Hematopoietic multipotent progenitor cell (in vitro differentiated cells): ENCODE results near the gene CEND1. TPM values are rescaled to one million over a fixed set of nuclear protein-coding genes. Genes with fewer than 3 reads are reported as not detected.

Source experiments
- DNase-seq, 3 donors: peaks; one replicate each; pipeline ENCODE4 v3.0.0-alpha.2; 2011 to 2015; ENCODE audit warnings: low read depth in 2 of 3, low spot score in 2 of 3
- total RNA-seq: library from RNA; depleted of rRNA; stranded (reverse); fragments of >200 nt; gene quantifications from one replicate; pipeline ENCODE4 v1.2.3, GENCODE V29; 2012

CEND1 gene
- total RNA-seq, 1 donor, result not detected

DNA sequence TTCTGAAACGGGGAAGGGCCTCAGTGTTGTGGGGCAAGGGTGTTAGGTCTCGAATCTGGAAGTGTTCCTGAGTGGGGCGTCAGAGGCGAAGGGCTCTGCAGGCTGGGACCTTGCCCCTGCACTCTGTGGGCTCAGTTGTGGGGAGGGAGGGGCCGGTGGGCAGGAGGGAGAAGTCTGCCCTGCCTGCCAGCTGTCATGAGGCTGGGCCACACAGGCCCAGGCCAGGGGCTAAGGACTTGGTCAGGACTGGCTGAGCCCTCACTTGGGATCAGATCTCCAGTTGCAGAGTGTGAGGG, 38.0 kb upstream of the CEND1 start, which contains the start of gene CRACR2B:
CRACR2B (plus strand) TSS at position 23 of the 296 bp plus-strand sequence. CDS start 689 bp downstream, outside the sequence.
- DNase-seq, result no peak

DNA sequence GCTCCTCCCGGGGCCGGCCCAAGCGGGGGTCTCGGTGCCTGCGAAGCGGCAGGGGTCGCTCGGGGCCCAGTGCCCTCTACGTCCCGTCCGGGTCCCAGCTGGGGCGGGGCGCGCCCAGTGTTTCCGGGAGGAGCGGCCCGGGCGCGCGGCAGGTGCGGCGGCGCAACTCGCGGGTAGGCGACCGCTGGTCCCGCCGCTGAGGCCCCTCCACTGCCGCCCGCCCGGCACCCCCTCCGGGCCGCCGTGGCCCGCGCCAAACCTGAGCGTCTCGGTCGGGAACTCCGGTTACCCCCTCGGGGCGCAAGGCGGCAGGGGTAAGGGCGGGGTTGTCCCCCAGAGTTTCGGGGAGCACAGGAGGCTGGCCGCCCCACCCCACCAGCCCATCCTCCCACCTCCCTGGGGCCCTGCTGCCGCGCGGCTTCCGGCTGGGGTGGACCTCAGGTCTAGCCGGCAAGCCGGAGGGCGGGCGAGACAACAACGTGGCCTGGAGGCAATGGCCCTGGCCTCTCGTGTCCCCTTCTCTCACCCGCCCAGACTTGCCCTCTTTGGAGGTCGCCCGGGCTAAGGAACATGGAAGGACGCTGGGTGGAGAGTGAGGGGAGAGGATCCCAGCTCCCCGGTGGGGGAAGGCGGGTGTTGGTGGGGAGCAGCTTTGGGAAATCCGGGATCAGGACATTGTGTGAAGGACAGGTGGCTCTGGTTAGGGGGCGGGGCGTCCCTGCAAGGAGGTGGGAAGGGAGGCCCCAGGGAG, 37.4 kb upstream of the CEND1 start:
- DNase-seq, result no peak

DNA sequence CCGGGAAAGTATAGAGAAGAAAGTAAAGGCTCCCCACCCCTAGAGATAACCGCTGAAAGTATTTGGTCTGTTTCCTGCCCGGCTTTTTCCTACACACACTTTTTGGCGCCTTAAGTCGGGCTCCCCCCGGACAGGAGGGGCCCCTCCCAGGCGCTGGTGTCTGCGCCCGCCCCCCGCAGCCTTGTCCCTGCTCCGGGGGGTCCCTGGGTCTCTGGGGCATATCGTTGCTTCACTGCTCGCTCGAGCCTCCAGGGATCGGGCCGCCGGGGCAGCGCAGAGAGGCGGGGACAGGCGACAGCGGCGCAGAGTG, 36.9 kb upstream of the CEND1 start:
- DNase-seq, result no peak

DNA sequence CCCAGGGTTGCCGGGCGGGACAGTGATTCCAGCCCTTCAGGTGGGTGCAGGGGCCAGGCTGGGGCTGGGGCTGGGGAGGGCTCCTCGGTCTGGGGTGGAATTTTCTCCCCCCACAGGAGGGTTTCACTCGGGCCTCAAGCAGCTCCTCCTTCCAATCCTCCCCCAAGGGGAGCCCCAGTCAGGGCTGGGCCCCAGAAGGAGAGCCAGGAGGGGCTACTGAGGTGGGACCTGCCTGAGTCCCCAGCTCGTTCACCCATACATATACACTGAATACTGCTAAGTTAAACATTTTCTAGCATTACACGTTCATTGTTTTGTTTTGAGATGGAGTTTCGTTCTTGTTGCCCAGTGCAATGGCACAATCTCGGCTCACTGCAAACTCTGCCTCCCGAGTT, 36.3 kb upstream of the CEND1 start:
- DNase-seq, result no peak

DNA sequence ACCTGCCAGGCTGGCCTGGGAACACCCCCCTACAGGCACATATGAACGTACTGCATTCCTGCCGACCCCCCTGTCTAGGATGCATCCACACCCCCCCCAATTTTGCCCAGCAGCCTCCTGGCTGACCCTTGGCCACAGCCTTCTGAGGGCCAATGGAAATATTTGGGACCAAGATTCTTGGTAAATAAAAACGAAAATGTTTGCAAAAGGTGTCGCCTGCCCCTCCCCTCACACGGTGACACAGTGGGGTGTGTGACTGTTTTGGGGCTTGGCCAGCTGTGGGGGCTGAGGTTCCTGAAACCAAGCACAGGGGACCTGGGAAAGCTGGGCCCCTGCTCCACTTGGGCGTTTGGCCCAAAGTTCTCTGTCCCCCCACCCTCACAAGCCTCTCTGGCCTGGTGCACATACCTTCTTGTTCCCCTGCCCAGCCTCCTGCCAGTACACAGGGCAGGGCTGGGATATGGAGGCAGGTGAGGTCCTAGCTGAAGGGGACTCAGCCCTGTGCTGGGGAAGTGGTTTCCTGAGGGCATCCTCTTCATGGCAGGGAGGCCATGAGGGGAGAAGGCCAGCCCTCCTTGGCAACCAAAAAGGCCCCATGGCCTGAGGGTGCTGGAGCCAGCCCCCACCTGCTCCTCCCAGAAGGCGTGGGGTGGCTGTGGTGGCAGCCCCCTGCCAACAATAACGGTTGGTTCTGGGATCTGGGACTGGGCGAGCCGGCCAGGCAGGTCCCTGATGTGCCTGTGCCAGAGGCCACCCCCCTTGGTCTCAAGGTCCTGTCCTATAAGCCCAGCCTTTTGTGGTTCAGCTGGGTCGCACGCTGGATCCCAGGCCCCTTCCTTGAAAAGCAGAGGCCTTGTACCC, 35.7 kb upstream of the CEND1 start:
- no peak for DNase-seq

DNA sequence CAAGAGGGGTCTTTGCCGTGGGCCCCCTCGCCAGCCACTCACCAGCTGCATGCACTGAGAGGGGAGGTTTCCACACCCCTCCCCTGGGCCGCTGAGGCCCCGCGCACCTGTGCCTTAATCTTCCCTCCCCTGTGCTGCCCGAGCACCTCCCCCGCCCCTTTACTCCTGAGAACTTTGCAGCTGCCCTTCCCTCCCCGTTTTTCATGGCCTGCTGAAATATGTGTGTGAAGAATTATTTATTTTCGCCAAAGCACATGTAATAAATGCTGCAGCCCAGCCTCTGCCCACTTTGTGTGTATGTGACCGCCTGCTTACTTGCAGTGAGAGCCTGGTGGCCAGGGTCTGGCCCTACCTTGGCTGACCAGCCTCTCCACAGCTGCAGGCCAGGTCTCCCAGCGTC, 35.1 kb upstream of the CEND1 start:
- no peak for DNase-seq

DNA sequence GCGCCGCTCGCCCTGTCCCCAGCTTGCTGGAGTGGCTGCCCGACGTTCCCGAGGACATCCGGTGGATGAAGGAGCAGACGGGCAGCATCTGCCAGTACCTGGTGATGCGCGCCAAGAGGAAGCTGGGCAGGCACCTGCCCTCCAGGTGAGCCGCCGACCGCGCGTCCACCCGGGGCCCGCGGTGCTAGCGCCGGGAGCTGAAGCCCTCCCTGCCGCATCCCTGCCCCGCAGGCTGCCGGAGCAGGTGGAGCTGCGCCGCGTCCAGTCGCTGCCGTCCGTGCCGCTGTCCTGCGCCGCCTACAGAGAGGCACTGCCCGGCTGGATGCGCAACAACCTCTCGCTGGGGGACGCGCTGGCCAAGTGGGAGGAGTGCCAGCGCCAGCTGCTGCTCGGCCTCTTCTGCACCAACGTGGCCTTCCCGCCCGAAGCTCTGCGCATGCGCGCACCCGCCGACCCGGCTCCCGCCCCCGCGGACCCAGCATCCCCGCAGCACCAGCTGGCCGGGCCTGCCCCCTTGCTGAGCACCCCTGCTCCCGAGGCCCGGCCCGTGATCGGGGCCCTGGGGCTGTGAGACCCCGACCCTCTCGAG, 34.5 kb upstream of the CEND1 start:
- no peak for DNase-seq

DNA sequence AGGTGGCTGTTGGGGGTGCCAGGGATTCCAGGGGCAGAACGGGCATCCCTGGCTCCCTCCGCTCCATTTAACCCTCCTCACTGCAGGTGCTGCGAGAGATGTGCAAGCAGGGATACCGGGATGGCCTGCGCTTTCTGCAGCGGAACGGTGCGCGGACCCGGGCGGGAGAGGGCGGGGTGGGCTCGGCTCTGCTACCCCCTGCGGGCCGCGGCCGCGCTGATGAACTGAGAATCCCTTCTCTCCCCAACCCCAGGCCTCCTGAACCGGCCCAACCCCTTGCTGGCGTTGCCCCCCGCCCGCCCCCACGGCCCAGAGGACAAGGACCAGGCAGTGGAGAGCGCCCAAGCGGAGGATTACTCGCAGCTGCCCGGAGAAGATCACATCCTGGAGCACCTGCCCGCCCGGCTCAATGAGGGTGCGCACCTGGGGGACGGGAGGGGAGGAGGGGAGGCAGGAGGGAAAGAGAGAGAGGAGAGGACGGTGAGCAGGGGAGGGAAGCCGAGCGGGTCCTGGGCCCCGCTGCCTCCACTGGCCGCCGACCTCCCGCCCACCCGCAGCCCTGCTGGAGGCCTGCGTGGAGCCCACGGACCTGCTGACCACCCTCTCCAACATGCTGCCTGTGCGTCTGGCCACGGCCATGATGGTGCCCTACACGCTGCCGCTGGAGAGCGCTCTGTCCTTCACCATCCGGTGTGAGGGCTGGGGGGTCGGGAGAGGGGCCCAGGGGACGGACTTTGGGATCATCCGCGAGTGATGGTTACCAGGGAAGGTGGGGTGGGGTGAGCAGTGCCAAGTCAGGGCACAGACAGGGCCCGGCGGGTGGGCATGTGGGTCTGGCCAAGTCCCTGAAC, 33.8 kb upstream of the CEND1 start:
- DNase-seq, result no peak

DNA sequence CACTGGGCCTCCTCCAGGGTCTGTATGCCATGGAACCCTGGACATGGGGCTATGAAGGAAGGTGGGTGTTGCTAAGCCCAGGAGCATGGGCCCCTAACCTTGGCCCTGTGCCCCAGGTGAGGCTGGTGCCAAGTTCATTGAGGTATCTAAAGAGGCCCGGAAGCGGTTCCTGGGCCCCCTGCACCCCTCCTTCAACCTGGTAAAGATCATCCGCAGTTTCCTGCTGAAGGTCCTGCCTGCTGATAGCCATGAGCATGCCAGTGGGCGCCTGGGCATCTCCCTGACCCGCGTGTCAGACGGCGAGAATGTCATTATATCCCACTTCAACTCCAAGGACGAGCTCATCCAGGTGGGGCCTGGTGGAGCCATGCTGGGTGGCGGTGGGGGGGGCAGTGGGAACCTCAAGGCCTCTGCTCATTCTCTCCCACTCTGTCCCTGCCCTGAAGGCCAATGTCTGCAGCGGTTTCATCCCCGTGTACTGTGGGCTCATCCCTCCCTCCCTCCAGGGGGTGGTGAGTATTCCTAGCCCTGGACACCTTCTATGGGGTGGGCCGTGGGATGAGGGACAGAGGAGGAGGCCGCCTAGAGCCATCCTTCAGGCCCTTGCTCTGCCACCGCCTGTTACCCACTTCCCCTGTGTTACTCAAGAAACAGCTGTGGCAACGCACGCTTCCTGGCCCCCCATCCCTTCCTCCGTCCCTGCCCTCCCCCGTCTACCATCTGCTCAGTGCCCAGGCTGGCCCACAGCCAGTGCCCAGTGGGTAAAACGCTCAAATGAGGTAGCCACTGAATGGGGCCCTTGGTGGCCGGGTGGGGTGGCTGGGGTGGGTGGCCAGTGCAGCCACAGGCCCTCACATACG, 31.9 kb upstream of the CEND1 start:
- DNase-seq, result peak in 1 of 3 donors; percentile 58

DNA sequence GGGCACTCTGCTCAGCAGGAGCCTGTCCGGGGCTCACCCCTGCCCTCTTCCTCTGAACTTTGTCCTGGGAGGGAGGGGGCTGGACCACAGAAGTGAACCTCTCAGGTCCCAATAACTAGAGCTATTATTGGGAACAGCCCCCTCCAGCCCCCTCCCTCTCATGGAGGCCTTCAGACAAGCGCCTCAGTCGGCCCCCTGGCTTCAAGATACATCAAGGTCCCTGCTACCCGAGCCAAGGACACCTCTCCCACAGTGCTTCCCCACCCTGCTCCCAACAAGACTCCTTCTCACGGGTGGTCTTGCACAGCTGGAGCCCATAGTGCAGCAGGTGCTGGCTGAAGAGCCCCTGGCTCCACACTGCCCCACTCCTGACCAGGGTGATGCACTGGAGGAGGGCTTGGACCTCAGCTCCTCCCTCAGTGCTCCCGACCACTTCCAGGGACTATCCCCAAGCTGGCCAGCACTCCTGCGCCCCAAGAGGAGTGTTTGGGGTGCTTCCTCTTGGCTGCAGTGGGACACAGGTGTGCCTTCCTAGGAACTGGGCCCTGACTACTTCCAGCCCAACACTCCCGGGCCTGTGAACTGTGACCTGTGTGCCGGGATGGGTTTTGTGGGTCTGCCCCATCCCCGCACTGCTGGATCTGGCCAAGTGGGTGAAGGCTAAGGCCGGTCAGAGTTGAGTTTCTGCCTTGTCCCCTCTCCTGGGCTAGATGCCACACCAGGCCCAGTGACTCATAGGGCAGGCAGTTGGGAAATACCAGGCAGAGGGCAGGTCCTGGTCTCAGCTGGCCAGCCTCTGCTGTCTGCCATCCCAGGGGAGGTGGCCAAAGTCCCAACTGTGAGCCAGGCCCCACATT, 31.0 kb upstream of the CEND1 start:
- DNase-seq, result no peak

DNA sequence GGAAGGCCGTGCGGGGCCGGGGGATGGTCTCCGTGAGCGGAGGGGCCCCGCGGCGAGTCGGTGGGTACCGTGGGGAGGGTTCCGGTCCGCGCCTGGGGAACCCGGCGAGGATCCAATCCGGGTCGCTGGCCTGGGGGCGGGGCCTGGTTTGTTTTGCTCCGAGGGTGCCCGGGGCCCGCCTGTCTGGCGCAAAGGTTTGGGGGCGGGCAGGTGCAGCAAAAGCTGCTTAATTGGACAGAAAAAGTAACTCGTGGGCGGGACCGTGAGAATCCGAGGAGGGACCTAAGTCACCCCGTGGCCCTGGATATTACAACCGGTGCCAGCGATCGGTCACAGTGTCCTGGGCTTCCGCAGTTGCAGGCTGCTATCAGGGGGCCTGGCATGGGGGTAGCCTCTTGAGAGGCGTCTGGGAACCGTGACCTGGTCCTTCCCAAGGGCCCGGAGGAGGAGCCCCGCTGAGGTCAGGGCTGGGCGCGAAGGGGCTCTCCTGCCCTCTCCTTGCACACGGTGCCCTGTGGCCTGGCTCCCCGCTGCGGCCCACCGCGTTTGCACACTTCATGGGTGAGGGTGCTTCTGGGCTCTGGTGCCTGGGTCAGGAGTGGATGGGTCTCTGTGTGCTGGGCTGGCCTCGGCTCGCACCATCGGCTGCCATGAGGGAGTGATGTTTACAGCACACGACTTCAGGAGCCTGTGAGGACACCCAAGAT, 30.2 kb upstream of the CEND1 start:
- DNase-seq, result peak; percentile 73 to 96 (median 93)

DNA sequence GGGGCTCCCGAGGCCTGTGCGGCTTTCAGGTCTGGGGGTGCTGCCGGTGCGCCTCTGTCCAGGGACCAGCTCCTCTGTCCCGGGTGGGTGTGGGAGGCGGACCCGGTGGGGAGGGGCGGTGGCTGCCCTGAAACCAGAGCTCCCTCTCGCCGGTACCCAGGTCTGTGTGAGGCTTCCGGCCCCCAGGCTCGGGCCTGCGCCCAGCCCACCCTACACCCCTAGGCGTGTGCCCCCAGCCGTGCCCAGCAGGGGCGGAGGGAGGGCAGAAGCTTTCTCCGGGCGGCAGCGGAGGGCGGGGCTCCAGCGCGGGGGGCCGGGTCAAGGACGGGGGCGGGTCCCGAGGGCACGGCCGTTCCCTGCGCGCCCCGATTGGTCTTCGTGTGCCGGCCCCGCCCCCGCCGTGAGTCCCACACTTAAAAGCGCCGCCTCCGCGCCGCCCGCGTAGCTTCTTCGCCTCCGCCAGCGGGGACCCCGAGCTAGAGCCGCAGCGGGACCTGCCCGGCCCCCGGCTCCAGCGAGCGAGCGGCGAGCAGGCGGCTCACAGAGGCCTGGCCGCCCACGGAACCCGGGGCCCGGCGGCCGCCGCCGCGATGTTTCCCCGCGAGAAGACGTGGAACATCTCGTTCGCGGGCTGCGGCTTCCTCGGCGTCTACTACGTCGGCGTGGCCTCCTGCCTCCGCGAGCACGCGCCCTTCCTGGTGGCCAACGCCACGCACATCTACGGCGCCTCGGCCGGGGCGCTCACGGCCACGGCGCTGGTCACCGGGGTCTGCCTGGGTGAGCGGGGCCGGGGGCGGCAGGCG, 29.4 kb upstream of the CEND1 start:
- DNase-seq, result peak; percentile 85 to 94 (median 89)

DNA sequence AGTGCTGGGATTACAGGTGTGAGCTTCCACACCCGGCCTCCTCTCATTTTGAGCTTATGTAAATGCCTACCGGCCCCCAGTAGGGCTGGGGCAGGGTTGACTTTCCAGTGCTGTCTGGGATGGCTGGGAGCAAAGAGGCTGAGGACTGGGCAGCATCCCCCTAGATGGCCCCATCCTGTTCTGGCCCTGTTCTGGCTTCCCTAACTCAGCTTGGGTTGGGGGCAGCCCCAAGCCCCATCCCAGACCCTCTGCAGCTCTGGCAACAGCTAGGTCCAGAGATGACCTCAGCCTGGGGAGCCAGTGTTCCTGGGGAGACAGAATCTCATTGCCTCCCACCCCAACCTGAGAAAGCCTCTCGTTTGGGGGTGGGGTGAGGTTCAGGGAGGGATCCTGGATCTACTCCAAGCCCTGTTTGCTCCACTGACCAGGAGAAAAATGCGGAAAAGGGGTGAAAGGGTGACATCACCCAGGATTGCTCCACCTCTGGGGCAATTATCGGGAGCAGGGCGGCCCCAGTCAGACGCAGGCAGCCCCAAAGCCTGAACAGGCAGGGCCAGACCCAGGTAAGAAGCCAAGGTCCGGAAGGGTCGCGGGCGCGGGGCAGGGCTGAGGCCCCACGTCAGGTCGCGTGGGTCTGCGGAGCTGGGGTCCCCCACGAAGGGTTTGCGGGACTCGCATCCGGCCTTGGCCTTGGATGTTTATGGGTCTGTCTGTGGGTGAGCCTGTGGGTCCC, 28.7 kb upstream of the CEND1 start, which contains the start of gene PNPLA2:
PNPLA2 (plus strand) TSS at position 519 of the 733 bp plus-strand sequence. CDS start 805 bp downstream, outside the sequence.
- no peak for DNase-seq

DNA sequence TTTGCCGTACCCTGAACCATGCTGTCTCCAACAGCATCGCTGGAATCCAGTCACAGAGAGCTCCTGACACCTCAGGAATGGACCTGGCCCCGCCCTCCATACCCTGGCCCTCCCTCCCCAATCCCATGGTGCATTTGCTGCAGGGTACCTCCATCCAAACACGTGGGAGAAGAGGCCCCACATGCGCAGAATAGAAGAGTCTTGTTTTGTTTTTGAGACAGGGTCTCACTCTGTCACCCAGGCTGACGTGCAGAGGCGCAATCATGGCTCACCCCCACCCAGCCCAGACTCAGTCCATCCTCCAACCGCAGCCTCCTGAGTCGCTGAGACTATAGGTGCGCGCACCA, 26.5 kb upstream of the CEND1 start:
- DNase-seq, result no peak

DNA sequence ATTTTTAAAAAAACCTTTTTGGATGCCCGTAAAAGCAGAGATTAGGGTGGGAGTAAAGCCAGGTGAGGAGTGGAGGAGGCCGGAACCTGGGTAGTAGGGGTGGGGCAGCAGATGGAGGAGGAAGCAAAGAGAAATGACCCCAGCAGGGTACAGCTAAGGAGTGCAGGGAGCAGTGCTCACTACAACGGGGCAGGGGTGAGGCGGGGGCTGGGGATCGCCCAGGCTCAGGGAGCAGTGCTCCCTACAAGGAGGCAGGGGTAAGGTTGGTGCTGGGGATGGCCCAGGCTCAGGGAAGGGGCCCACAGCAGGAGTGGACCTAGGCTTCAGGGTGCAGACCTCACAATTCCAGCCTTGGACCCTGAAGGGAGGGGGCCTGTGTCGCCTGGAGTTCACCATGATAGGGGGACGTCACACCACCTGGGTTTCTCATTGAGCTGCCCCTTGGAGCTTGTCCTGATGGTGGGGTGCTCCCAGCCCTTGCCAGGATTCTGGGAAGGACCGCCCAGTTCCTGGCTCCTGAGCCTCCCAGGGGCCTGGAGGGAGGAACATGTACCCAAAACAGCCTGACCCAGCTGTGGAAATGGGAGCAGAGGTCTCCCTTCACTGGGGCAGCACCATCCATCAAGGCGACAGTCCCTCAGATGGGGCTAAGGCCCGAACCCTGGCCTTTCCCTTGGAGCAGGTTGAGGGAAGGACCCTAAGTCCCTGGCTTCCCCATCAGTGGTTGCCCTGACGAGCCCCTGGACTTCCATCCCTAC, 26.0 kb upstream of the CEND1 start:
- no peak for DNase-seq

DNA sequence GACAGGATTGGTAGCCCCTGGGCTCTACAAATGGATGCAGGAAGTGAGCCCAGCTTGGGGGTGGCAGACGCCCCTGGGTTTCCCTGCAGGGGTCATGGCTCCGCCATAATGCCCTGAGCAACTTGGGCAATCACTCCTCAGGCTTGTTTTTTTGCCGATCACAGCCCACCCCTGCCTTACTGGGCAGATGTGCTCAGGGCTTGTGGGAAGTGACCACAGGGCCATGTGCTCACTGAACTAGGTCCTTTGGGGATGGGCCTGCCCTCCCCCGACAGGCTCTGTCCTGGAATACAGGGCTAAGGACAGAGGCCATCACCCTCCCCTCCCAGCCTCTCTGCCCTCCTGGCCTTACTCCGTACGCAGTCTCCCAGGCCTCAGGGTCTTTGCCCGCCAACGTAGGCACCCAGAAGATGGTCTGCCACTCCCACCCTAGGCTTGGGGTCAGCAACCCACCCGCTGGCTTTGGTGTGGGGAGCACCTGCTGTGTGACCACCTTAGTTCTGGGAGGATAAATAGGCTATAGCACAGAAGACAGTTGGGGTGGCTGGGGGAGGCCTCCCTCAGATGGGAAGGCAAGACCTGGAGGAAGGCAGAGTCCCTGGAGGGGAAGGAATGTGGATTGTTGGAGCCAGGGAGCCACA, 23.7 kb upstream of the CEND1 start:
- no peak for DNase-seq
